Activated CD8-positive, alpha-beta T cell treated with anti-CD3 and anti-CD28 coated beads for 36 hours (primary cell): ENCODE measurements around the gene WDR70. TPM values are rescaled to one million over a fixed set of nuclear protein-coding genes. Genes with fewer than 3 reads are reported as not detected.
"Not testable (repeated sequence)": the region's sequence is repeated elsewhere in the genome, so short reads cannot be mapped to it uniquely, and the experiment has no call there.

Experiments
- ATAC-seq: fragments of 200-7000 bp; cut with Tn5 transposase; one replicate; pipeline ENCODE4 v1.10.0; 2021; ENCODE audit warnings: mild to moderate bottlenecking, moderate library complexity
- CTCF ChIA-PET: fragments of 350-600 bp; sonication (Branson Sonifier 250); formaldehyde crosslinking; loops from one replicate; lab custom pipeline; 2021; ENCODE audit warnings: antibody characterized with exemption; lab: Charles Lee
- POLR2A ChIA-PET: fragments of 350-600 bp; sonication (Branson Sonifier 250); formaldehyde crosslinking; loops from one replicate; lab custom pipeline; 2021; ENCODE audit warnings: antibody characterized with exemption; lab: Charles Lee
- DNase-seq: peaks from one replicate; pipeline ENCODE4 v3.0.0-alpha.2; 2020
- H3K27ac Mint-ChIP-seq: one replicate; pipeline ENCODE4 v1.8.0; 2021; ENCODE audit warnings: mild to moderate bottlenecking, mixed read lengths
- H3K27me3 Mint-ChIP-seq: one replicate; pipeline ENCODE4 v1.8.0; 2021; ENCODE audit warnings: mixed read lengths
- H3K36me3 Mint-ChIP-seq: one replicate; pipeline ENCODE4 v1.8.0; 2021; ENCODE audit warnings: low read depth, mixed read lengths
- H3K4me1 Mint-ChIP-seq: one replicate; pipeline ENCODE4 v1.8.0; 2021; ENCODE audit warnings: low read depth, mixed read lengths
- H3K4me3 Mint-ChIP-seq: one replicate; pipeline ENCODE4 v1.8.0; 2021; ENCODE audit warnings: mild to moderate bottlenecking, moderate library complexity, mixed read lengths
- H3K9me3 Mint-ChIP-seq: one replicate; pipeline ENCODE4 v1.8.0; 2021; ENCODE audit warnings: mixed read lengths
- CTCF ChIP-seq: fragments of 200-600 bp; IDR thresholded peaks from one replicate; pipeline ENCODE4 v1.8.0; 2022; ENCODE audit warnings: antibody characterized with exemption, mild to moderate bottlenecking
- intact Hi-C: fragments of 100-400 bp; cut with micrococcal nuclease; formaldehyde crosslinking; loops from one replicate; pipeline ENCODE4 v1.10.0; 2022
- total RNA-seq, 2 experiments: library from RNA; stranded (reverse); gene quantifications; one replicate each; pipeline ENCODE4 v1.2.3, GENCODE V29; 2021

Gene WDR70
- total RNA-seq, 2 experiments from 2014 or later = 30.8 to 32.7 TPM

- DNase-seq = no peak
- intact Hi-C loops = no loop called here
- Mint-ChIP-seq H3K36me3 (peaks cover 30% of the 10 kb centered on the region), H3K4me1 (no peaks in the 10 kb centered on the region), H3K27ac (no peak overlapping the region), H3K4me3 (no peak overlapping the region), H3K27me3 (no peaks in the 10 kb centered on the region), H3K9me3 (peaks cover 9% of the 10 kb centered on the region)
- ChIA-PET CTCF (no interaction called here), POLR2A (no interaction called here)
- TF ChIP-seq CTCF = no peak
- ATAC-seq = no peak
Measured at GRCh38 chr5:37685816-37686215, 306.7 kb downstream of the WDR70 start.

GRCh38 chr5:37688925-37689324 lies 309.8 kb downstream of the WDR70 start:
- ATAC-seq, CTCF ChIA-PET, H3K4me3 Mint-ChIP-seq, intact Hi-C loops, H3K4me1 Mint-ChIP-seq, DNase-seq, H3K9me3 Mint-ChIP-seq, POLR2A ChIA-PET, H3K27ac Mint-ChIP-seq, H3K27me3 Mint-ChIP-seq: not testable (repeated sequence)
- H3K36me3 Mint-ChIP-seq = peaks cover 13% of the 10 kb centered on the region

GRCh38 chr5:37694333-37694732 lies 315.2 kb downstream of the WDR70 start:
- ATAC-seq, intact Hi-C loops, H3K9me3 Mint-ChIP-seq, H3K4me3 Mint-ChIP-seq, CTCF ChIA-PET, DNase-seq, POLR2A ChIA-PET, H3K27ac Mint-ChIP-seq, H3K27me3 Mint-ChIP-seq, H3K4me1 Mint-ChIP-seq: not testable (repeated sequence)
- H3K36me3 Mint-ChIP-seq = peaks cover 12% of the 10 kb centered on the region

- Mint-ChIP-seq H3K9me3 (peaks cover 10% of the 10 kb centered on the region), H3K27ac (no peak overlapping the region), H3K36me3 (peaks cover 12% of the 10 kb centered on the region), H3K27me3 (no peaks in the 10 kb centered on the region), H3K4me1 (no peaks in the 10 kb centered on the region), H3K4me3 (no peak overlapping the region)
- POLR2A ChIA-PET = no interaction called here
- CTCF ChIA-PET = no interaction called here
- intact Hi-C loops = no loop called here
- ATAC-seq (no peak), DNase-seq (no peak)
- no peak for TF ChIP-seq CTCF
Measured at GRCh38 chr5:37694867-37695266, 315.7 kb downstream of the WDR70 start.

- CTCF ChIA-PET = no interaction called here
- H3K27ac Mint-ChIP-seq = no peak overlapping the region
- POLR2A ChIA-PET = interaction anchor here (0.7 kb wide), 1 partner anchor 23 kb away, joined by 3 read pairs; no protein-coding TSS in a partner anchor
- intact Hi-C loops = no loop called here
- H3K36me3 Mint-ChIP-seq = peaks cover 13% of the 10 kb centered on the region
- H3K4me1 Mint-ChIP-seq = no peaks in the 10 kb centered on the region
- TF ChIP-seq CTCF = no peak
- no peak overlapping the region for H3K4me3 Mint-ChIP-seq
- H3K9me3 Mint-ChIP-seq = peaks cover 10% of the 10 kb centered on the region
- no peaks in the 10 kb centered on the region for H3K27me3 Mint-ChIP-seq
- DNase-seq = no peak
- no peak for ATAC-seq
Measured at GRCh38 chr5:37695647-37696046, 316.5 kb downstream of the WDR70 start.

GRCh38 chr5:37696190-37697021 lies 317.3 kb downstream of the WDR70 start:
- Mint-ChIP-seq H3K9me3 (peaks cover 10% of the 10 kb centered on the region), H3K4me1 (no peaks in the 10 kb centered on the region), H3K27me3 (no peaks in the 10 kb centered on the region), H3K36me3 (peaks cover 16% of the 10 kb centered on the region), H3K4me3 (no peak overlapping the region), H3K27ac (no peak overlapping the region)
- POLR2A ChIA-PET = interaction anchor here (0.7 kb wide), 1 partner anchor 23 kb away, joined by 3 read pairs; no protein-coding TSS in a partner anchor
- DNase-seq (no peak), ATAC-seq (no peak)
- CTCF ChIA-PET = no interaction called here
- intact Hi-C loops = no loop called here
- no peak for TF ChIP-seq CTCF
